NT2/D1 (cell line): Measurements from ENCODE around the gene KCNK6.

Experiments used
- SUZ12 ChIP-seq: IDR thresholded peaks from 2 replicates; pipeline ENCODE4 v1.6.1; 2011; ENCODE audit not compliant: insufficient read length, insufficient read depth; ENCODE audit errors: extremely low read depth
- YY1 ChIP-seq: IDR thresholded peaks from 2 replicates; pipeline ENCODE4 v1.6.1; 2011; ENCODE audit not compliant: insufficient read length, insufficient read depth
- ZNF274 ChIP-seq: IDR thresholded peaks from 2 replicates; pipeline ENCODE4 v1.6.1; 2011; ENCODE audit warnings: mild to moderate bottlenecking, low read depth, low read length

DNA sequence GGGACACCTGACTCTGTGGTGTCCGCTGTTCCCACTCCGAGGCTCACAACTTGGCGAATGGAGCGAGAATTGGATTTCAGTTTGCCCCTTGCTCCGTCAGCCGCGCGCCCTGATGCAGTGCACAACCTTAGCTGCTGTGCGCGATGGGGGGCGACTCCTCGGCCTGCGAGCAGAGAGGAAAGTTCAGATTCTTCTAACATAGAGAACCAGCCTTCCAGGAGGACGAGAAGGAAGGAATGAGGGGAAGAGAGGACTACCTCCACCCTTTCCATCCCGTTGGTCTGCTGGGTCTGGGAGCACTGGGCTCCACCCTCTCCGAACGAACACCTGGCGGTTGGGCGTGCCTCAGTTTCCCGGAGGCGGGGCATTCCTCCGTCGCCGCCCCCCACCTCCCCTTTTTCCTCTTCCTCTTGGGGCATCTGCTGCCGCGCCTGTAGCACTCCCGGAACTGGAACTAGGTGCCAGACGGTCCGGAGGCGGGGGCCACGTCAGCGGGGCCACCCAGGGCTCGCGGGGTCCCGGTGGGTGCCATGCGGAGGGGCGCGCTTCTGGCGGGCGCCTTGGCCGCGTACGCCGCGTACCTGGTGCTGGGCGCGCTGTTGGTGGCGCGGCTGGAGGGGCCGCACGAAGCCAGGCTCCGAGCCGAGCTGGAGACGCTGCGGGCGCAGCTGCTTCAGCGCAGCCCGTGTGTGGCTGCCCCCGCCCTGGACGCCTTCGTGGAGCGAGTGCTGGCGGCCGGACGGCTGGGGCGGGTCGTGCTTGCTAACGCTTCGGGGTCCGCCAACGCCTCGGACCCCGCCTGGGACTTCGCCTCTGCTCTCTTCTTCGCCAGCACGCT, at the start of gene KCNK6:
- no peak for TF ChIP-seq ZNF274
- TF ChIP-seq SUZ12, result no peak
- no peak for TF ChIP-seq YY1
